ENCODE results near the gene TANC1.

TANC1 gene

DNA sequence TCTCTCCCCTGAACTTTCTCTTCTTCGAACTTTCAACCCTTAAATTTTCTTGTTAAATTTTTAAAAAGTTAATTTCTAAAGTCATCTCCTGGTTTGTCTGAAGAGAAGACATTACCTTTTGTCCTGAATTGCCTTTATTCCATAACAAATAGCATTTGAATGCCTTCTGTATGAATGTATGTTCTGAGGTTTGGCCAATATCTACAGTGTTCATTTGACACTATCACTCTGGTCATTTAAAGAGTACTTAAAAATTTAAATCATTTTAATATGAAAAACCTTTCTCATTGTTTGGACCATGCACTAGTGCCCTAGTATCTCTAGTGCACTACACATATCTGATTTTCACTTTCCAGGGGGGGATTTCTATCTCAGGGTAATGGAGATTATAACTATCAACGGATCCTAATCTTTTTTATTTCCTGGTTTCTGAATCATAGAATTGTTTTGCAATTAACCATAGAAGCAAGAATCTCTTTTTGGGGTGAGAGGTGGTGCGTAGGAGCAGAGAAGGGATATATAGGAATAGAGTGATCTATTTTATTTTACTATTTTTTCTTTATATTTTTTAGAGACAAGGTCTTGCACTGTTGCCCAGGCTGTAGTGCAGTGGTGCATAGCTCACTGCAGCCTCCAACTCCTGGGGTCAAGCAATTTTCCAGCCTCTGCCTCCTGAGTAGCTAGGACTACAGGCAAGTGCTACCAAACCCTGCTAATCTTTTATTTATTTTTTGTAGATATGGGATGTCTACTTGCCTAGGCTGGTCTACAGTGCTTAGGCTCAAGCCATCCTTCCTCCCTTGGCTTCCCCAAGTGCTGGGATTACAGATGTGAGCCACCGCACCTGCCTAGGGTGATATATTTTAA is 25.5 kb downstream of the TANC1 start:
- in situ Hi-C loops (cut with MboI; ENCODE audit: low sequenced_read_pairs), result no loop called here

DNA sequence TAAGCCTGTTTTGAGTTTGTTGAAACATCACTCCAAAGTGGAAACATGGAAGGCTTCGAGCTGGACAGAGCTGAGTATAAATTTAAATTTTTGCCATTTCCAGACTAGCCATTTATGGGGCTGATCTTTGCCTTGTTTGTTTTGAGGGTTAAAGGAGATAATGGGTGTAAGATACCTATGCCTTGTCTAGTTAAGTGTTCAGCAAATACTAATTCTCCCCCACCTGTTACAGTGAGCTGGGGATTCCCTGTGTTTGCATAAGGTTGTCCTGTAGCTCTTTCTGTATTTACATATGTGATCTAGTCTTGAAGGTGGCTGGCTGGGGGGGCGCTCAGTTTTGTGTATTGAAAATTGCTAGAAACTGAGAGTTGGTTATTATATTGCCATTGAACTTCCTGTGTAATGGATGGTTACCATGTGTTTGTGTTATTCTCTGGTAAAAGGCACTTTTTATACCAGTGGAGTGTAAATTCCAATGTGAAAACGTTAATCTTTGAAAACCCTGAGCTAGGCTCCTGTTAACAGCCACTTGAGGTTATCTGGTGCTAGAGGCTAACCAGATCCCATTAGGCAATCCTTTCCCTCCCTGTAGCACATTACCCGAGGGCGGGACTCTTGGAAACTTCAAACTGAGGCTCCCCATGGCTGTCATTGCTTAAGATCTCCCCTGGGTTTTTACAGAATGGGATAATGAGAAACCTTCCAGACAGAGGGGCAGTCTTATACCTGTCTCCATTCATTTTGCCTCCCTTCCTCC is 26.7 kb downstream of the TANC1 start:
- in situ Hi-C loops (cut with MboI; ENCODE audit: low sequenced_read_pairs), result no loop called here

DNA sequence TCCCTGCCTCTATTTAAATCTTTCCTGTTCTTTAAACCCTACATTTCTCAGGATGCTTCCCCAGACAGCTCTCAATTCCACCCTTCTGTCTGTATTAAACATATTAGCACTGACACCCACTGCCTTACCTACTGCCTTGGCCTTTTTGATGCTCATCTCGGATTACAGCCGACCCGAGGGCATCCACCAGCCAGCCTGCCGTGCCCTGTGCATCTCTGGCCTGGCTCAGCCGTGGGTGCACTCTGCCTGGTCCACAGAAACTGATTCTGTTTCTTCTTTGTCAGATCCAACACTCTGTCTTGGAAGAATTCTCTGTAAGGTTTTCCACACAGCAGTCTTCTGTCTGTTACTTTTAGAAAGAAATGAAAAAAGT is 27.2 kb downstream of the TANC1 start:
- in situ Hi-C loops (cut with MboI; ENCODE audit: low sequenced_read_pairs), result no loop called here

DNA sequence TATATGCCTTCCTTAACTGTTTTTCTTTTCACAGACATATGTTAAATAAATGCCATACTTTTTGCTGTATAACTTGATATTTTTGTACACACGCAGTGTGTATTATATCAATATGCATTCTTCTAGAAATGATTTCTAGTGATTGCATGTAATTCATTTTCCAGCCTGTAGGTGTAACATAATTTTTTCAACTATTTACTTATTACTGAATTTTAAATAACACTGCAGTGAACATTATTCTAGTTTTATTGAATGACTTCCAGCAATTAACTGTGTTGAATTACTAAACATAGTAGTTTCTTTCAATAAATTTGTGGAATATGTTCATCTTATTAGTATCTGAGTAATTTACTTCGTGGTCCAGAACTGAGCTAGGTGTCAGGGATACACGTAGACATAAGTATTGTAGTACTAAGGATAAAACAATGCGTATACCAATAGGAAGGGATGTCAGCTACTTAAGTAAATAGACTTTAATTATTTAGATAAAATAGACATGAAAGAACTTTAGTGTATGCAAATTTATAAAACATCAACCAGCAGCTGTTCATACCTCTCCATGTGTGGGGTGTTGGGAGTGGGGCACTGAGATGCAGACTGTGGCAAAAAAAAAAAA is 28.0 kb downstream of the TANC1 start:
- in situ Hi-C loops (cut with MboI; ENCODE audit: low sequenced_read_pairs), result no loop called here

DNA sequence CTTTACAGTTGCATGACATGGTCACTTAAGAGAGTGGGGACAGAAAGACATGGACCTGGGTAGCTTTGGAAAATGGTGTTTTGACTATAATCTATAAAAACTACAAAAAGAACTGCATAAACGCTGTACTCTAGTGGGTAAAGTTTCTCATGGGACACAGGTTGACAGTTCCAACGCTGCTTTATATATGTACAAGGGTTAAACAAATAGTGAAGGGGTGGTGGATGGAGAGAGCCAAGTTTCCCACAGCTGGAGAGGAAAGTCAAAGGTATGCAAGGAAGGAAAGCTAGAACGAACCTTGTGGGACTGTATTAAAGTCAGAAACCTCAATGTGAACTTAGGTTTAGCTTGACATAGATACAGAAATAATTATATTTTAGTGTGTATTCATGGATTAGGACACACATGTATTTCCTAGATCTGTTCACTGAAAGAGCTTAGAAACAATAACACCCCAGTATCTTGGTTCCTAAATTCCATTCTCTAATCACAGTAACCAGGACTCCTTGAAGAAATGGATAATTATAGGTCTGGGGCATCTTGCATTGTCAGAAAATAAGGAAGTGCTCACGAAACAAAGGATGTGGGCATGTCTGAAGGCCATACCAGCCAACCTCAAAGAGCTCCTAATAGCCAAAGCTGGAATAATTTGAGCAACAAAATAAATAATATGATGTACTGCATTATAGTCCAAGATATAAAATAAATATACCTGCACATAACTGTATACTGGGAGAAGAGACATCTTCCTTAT is 28.8 kb downstream of the TANC1 start:
- in situ Hi-C loops (cut with MboI; ENCODE audit: low sequenced_read_pairs), result no loop called here

DNA sequence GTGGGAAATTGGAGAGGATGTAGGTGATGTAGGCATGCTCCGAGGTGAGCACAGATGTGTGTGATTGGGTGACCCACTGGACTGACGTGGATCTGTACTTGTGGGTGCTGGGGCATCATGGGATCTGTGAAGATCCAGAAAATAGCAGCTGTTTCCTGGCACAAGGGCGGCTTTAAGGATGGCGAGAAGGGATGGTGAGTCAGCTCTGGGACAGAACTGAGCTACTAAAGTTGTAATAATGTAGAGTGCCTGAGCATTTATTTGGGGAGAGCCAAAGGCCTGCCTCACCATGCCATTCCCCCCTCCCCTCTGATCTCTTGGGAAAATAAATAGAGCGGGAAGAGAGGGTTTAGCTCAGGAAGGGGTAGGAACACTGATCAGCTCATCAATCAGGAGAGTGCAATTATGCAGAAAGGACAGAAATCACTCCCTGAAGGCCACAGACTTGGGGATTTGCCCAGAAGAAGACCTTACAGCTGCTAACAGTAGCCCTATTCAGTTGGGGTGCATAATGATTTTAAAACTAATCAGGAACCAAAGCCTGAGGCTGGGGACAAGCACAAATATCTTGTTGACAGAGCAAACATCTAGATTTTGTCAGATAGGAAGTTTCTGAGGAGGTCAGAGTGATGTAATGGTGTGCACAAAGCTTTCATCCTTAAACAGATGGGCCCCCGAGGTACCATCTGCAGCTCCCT is 30.3 kb downstream of the TANC1 start:
- in situ Hi-C loops (cut with MboI; ENCODE audit: low sequenced_read_pairs), result no loop called here

DNA sequence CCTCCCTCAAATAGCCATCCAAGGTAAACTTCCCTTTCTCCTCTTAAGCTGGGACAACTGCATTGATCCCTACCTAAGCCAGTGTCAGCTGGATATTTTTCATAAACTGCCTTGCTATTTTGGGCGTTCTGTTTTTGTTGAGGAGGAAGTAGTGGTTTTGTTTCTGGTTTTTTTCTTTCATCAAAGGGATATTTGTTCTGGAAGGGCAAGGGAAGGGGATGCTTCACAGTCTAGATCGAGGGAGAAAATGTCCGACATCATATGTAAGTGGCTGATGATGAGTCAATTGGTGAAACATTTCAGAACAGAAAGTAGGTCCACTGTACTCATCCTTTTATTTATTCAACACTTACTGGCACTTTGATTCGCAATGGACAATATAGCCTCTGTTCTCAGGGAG is 31.0 kb downstream of the TANC1 start:
- in situ Hi-C loops (cut with MboI; ENCODE audit: low sequenced_read_pairs), result no loop called here

DNA sequence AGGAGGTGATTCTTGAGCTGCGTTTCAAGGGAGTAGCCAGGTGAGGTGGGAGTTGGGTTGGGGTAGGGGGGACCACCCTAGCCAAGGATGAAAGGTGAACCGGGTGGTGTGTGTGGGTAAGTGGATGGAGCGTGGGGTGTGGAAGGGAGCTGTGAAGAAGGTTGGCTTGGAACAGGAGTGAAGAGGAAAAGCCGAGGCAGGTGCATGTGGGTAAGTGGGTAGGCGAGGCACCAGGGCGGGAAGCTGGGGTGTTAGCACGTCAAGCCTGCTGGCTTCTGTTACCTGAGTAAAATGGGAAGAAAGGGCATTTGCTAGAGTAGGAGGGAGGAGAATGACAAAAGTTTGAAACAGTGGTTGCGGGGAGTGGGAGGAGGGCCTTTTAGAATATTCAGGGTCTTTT is 31.6 kb downstream of the TANC1 start:
- in situ Hi-C loops (cut with MboI; ENCODE audit: low sequenced_read_pairs), result no loop called here

DNA sequence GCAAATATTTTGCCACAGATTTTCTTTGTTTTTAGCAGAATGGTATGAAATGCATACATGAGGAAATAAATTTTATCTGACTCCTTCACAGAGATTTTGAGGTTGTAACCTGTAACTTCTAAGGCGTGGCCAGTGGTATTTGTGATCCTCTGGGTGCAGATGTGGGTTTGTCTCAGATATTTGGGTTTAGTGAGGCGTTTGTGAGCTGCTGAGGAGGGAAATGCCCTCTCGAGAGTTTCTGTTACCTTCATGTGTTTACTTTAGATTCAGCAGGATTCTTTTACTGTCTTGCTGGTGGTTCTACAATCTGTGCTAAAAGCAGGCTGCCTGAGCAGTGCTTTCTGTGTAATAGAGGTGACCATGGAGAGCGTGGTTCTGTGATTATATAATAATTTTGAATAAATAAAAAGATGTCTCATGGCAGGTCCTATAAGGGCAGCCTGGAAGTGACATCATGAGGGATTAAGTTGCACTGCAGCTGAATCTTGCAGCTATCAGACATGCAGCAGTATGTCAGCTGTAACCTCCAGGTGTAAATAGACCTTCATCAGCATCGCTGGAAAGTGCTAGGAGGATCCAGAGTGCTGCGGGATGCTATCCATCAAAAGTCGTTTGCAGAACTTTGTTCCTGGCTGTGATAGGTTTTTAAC is 34.1 kb downstream of the TANC1 start:
- in situ Hi-C loops (cut with MboI; ENCODE audit: low sequenced_read_pairs), result no loop called here

DNA sequence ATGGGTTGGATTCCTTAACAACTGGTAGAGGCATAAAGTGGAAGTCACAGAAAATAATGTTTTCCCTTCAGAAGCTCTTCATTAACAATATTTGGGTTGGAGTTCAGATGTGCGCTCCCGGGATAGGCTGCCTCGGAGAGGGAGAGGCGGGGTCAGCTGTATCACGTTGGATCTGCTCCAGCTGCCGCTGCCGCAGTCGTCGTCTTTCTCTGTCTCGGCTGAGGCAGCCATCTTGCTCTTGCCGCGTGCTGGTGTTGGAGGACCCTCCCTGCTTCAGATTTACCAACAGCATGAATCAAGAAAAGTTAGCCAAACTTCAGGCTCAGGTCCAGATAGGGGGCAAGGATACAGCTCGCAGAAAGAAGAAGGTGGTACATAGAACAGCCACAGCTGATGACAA is 35.1 kb downstream of the TANC1 start:
- in situ Hi-C loops (cut with MboI; ENCODE audit: low sequenced_read_pairs), result no loop called here

DNA sequence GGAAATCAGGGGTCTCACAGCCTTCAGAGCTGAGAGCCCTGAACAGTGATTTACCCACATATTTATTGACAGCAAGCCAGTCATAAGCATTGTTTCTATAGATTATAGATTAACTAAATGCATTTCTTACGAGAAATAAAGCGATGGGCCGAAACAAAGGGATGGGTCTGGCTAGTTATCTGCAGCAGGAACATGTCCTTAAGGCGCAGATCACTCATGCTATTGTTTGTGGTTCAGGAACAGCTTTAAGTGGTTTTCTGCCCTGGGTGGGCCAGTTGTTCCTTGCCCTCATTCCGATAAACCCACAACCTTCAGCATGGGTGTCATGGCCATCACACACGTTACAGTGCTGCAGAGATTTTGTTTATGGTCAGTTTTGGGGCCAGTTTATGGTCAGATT is 36.4 kb downstream of the TANC1 start:
- in situ Hi-C loops (cut with MboI; ENCODE audit: low sequenced_read_pairs), result no loop called here

DNA sequence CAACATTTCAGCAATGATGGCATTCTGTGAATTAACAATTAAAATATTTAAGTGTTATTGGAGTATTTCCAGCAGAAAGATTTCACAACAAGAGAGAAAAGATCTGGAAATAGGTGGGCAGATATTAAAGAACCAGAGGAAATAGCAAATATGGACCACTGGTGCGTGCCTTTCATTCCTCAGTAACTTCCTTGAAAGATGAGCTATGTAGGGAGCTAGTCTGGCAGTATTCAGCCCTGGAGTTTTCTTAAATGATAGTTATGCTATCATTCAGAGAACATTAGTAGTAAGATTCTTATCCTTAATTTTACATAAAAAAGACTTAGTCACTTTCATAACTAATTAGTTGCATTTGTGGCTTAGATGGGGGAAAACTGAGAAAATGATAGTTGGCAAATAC is 41.5 kb downstream of the TANC1 start:
- in situ Hi-C loops (cut with MboI; ENCODE audit: low sequenced_read_pairs), result no loop called here

DNA sequence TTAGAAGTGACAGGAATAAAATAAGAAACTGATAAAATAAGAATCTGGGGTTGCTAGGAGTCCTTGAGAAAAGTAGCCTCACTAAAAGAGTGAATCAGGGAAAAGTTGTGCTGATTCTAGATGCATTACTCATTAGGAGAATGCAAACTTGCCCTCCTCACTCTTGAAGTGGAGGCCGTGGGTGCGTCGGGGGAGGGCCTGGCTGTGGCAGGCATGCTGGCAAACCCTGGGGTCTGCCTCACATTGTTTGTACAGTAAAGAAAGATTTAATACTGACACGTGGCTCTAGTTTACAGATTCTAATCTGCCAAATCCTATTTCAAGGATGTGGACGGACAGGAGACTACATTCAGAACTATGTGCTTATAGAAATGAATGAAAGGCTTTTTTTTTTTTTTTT is 41.9 kb downstream of the TANC1 start:
- in situ Hi-C loops (cut with MboI; ENCODE audit: low sequenced_read_pairs), result no loop called here

DNA sequence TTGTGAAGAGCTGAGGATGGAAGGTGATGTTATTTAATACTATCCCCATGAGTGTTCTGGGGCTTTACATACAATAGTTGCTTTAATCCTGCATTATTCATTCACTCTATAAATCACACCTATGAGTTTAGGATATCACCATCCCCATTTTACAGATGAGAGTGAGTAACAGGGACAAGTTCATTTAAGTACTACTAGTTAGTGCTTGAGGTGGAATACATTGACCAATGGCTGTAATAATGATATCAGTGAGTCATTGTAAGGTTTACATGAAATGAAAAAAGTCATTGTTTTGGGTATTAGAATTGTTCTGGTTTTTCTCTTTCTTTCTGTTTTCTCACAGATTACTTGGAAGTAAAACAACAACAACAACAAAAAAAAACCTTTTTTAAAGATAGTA is 42.5 kb downstream of the TANC1 start:
- in situ Hi-C loops (cut with MboI; ENCODE audit: low sequenced_read_pairs), result no loop called here

DNA sequence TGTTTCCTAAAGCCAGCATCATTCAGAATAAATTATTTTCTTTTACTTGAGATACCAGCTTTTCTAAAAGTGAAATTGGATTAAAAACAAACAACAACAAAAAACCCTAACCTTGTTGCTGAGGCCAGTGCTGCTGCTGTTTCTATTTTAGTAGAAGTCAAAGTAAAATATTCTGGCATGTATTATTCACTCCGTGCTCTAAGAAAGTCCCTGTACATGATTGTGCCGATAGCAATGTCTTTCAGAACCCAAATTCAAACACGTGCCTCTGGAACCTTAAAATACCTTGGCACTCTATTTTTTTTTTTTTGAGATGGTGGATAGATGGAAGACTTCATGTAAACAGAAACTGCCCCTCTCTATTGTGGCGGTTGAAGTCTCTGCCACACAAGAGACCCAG is 43.7 kb downstream of the TANC1 start:
- in situ Hi-C loops (cut with MboI; ENCODE audit: low sequenced_read_pairs), result no loop called here

DNA sequence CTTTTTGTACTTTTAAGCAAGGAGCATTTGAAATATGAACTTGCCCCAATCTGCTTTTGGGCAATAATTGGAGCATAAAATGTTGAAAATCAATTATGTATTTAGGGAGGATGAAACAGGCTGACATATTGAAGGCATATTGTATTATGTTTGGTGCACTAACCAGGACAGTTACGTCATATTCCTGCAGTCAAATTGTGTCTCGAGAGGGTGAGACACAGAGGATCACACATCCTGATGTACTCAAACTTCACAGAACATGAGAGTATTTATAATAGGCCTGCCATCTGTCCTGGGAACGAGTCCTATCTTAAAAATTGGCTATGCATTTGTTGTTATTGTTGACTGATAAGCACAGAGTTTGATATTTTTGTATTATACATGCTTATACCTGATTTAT is 44.7 kb downstream of the TANC1 start:
- in situ Hi-C loops (cut with MboI; ENCODE audit: low sequenced_read_pairs), result no loop called here

DNA sequence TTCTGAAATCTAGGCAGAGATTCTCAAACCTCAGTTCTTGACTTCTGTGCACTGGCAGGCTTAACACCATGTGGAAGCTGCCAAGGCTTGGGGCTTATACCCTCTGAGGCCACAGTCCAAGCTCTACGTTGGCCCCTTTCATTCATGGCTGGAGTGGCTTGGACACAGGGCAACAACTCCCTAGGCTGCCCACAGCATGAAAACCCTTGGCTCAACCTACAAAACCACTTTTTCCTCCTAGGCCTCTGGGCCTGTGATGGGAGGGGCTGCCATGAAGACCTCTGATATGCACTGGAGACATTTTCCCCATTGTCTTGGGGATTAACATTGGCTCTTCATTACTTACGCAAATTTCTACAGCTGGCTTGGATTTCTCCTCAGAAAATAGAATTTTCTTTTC is 46.7 kb downstream of the TANC1 start:
- in situ Hi-C loops (cut with MboI; ENCODE audit: low sequenced_read_pairs), result no loop called here

DNA sequence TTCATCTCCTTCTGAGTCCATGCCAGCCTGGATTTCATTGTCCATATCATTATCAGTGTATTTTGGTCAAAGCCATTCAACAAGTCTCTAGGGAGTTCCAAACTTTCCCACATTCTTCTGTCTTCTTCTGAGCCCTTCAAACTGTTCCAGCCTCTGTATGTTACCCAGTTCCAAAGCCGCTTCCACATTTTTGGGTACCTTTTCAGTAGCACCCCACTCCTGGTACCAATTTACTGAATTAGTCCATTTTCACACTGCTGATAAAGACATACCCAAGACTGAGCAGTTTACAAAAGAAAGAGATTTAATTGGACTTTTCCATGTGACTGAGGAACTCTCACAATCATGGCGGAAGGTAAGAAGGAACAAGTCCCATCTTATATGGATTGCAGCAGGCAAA is 47.4 kb downstream of the TANC1 start:
- in situ Hi-C loops (cut with MboI; ENCODE audit: low sequenced_read_pairs), result no loop called here

DNA sequence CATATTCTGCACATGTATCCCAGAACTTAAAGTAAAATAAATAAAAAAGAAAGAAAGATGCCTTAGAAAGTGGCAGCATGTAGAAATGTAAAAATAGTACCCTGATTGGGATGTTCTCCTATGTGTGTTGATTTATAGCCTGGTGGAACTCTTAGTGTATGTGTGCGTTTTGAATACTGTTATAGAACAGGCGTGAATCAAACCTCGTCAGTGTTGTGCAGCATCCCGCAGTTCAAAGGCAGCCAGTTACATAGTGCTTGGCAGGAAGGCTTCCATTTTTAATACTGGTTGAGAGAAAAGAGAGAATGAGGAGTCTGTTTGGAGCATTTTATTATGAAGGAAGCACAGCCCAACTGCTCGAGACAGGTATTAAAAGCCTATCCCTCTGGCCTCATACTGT is 49.4 kb downstream of the TANC1 start:
- in situ Hi-C loops (cut with MboI; ENCODE audit: low sequenced_read_pairs), result no loop called here

DNA sequence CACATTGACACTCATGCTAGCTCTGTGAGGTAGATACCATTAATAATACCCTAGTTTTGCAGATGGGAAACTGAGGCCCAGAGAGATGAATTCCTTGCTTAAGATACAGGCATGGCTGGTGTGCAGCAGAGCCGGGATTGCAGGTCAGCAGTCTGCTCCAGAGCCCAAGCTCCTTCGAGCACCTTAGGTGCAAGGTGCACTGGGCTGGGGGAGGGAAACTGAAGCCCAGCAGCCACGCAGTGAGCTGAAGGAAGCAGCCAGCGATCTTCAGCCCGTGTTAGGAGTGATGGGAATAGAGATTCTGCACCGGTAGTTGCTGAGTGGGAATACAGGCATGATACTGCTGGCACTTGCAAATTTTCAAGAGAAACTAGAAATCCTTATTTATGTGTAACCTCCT is 50.6 kb downstream of the TANC1 start:
- in situ Hi-C loops (cut with MboI; ENCODE audit: low sequenced_read_pairs), result no loop called here
